HepG2 (cell line): ENCODE results near the gene KARS1. TPM values are rescaled to one million over a fixed set of nuclear protein-coding genes. Genes with fewer than 3 reads are reported as not detected.

ENCODE experiments used
- CEBPB ChIP-seq: IDR thresholded peaks from 2 replicates; pipeline ENCODE4 v1.6.1; 2011; ENCODE audit warnings: low read depth, low read length, improper control_type of control experiment, borderline replicate concordance
- CEBPG ChIP-seq: IDR thresholded peaks from 2 replicates; pipeline ENCODE4 v1.6.1; 2016
- EP300 ChIP-seq, 3 experiments: sonication (generic) in 1 of 3; formaldehyde crosslinking in 1 of 3; IDR thresholded peaks; 2 replicates each; pipeline versions ENCODE4 v1.5.1 to v1.6.1; 2011 to 2020; ENCODE audit warnings: low read depth in 2 of 3, low read length in 2 of 3, borderline replicate concordance in 1 of 3, improper control_type of control experiment in 1 of 3, mild to moderate bottlenecking in 1 of 3, missing genetic modification reagents in 1 of 3, moderate library complexity in 1 of 3
- FOXM1 ChIP-seq: sonication (generic); formaldehyde crosslinking; IDR thresholded peaks from 2 replicates; pipeline ENCODE4 v1.5.0; 2020; ENCODE audit warnings: missing genetic modification reagents
- GATAD2A ChIP-seq: IDR thresholded peaks from 2 replicates; pipeline ENCODE4 v1.6.1; 2016
- NFE2L1 ChIP-seq: sonication (generic); formaldehyde crosslinking; IDR thresholded peaks from 2 replicates; pipeline ENCODE4 v1.4.0; 2020; ENCODE audit warnings: missing genetic modification reagents, mild to moderate bottlenecking, borderline replicate concordance
- SALL1 ChIP-seq: sonication (generic); formaldehyde crosslinking; IDR thresholded peaks from 2 replicates; pipeline ENCODE4 v1.8.0; 2022; ENCODE audit warnings: mild to moderate bottlenecking, missing genetic modification reagents
- SALL2 ChIP-seq: sonication (generic); formaldehyde crosslinking; IDR thresholded peaks from 2 replicates; pipeline ENCODE4 v1.8.1; 2023; ENCODE audit warnings: mild to moderate bottlenecking, missing genetic modification reagents, inconsistent platforms
- TBX3 ChIP-seq: fragments of 450-650 bp; IDR thresholded peaks from 2 replicates; pipeline ENCODE4 v1.6.1; 2017; ENCODE audit warnings: antibody characterized with exemption, mild to moderate bottlenecking, inconsistent platforms, borderline replicate concordance
- ZFY ChIP-seq: sonication (generic); formaldehyde crosslinking; IDR thresholded peaks from 2 replicates; pipeline ENCODE4 v1.4.0; 2020; ENCODE audit warnings: missing genetic modification reagents
- ZMYM4 ChIP-seq: sonication (generic); formaldehyde crosslinking; IDR thresholded peaks from 2 replicates; pipeline ENCODE4 v1.8.1; 2023; ENCODE audit warnings: mild to moderate bottlenecking, missing genetic modification reagents
- ZNF33B ChIP-seq: sonication (generic); formaldehyde crosslinking; IDR thresholded peaks from 2 replicates; pipeline ENCODE4 v1.5.1; 2020; ENCODE audit warnings: mild to moderate bottlenecking, missing genetic modification reagents
- ZNF510 ChIP-seq: sonication (generic); formaldehyde crosslinking; IDR thresholded peaks from 2 replicates; pipeline ENCODE4 v1.4.0; 2020; ENCODE audit warnings: low read depth, mild to moderate bottlenecking, missing genetic modification reagents
- ZNF557 ChIP-seq: sonication (generic); formaldehyde crosslinking; IDR thresholded peaks from 2 replicates; pipeline ENCODE4 v1.4.0; 2020; ENCODE audit warnings: missing genetic modification reagents
- polyA plus RNA-seq, 8 experiments: library from polyadenylated mRNA; depleted of rRNA in 3 of 8; stranded (reverse) in 7 of 8; unstranded in 1 of 8; fragments of >200 nt; fragmentation: Illumina TruSeq in 4 of 8; extraction: Trizol in 4 of 8; gene quantifications; 2 replicates each; pipeline versions ENCODE4 v1.2.1 to v1.2.3, GENCODE V29; 2011 to 2016; ENCODE audit warnings: low read depth in 4 of 8, missing spikeins in 1 of 8, mixed read lengths in 1 of 8; ENCODE audit not compliant: insufficient read depth in 1 of 8
- total RNA-seq, 5 experiments: library from RNA; depleted of rRNA; stranded (reverse); fragments of >200 nt; fragmentation: Illumina TruSeq; extraction: Trizol; gene quantifications; 2 replicates each; pipeline ENCODE4 v1.2.3, GENCODE V29; 2016; ENCODE audit warnings: low read depth in 1 of 5
- TF ChIP-seq, protein P1 (sequence below), 2 experiments: fragments of 450-650 bp in 1 of 2; sonication (generic) in 1 of 2; formaldehyde crosslinking in 1 of 2; IDR thresholded peaks; 2 replicates each; pipeline versions ENCODE4 v1.6.1 to v1.8.0; 2016 to 2022; ENCODE audit warnings: antibody characterized with exemption in 1 of 2, mild to moderate bottlenecking in 1 of 2, missing genetic modification reagents in 1 of 2
- TF ChIP-seq, protein P2 (sequence below): sonication (generic); formaldehyde crosslinking; IDR thresholded peaks from 2 replicates; pipeline ENCODE4 v1.4.0; 2020; ENCODE audit warnings: missing genetic modification reagents, borderline replicate concordance
- TF ChIP-seq, protein P3 (sequence below): sonication (generic); formaldehyde crosslinking; IDR thresholded peaks from 2 replicates; pipeline ENCODE4 v1.4.0; 2020; ENCODE audit warnings: missing genetic modification reagents; ENCODE audit errors: not compliant biosample characterization

Gene KARS1
- total and polyA plus RNA-seq, 2 of the 13 experiments (the other 11 are each of a cell fraction or from before 2014, with no cell fraction given), result 141 to 276 TPM

DNA sequence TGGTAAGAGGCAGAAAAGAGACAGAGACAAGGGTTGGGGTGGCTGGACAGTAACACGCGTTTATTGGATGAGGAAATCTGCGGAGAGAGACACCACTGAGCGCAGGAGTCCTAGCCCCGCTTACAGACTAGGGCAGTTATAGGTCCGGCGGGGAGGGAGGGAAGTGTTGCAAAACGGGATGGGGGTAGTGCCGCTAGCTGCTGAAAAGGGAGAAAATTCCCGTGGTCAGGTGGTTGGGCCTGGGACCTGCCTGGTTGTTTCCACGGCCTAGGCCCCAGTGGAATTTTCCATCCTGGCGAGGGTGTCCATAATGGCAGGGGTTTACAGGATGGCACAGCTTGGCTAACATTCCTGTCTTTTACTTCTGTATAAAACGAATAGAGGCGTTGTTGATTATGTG lies 34.8 kb upstream of the KARS1 start (continued):
- TF ChIP-seq, protein P1, sequence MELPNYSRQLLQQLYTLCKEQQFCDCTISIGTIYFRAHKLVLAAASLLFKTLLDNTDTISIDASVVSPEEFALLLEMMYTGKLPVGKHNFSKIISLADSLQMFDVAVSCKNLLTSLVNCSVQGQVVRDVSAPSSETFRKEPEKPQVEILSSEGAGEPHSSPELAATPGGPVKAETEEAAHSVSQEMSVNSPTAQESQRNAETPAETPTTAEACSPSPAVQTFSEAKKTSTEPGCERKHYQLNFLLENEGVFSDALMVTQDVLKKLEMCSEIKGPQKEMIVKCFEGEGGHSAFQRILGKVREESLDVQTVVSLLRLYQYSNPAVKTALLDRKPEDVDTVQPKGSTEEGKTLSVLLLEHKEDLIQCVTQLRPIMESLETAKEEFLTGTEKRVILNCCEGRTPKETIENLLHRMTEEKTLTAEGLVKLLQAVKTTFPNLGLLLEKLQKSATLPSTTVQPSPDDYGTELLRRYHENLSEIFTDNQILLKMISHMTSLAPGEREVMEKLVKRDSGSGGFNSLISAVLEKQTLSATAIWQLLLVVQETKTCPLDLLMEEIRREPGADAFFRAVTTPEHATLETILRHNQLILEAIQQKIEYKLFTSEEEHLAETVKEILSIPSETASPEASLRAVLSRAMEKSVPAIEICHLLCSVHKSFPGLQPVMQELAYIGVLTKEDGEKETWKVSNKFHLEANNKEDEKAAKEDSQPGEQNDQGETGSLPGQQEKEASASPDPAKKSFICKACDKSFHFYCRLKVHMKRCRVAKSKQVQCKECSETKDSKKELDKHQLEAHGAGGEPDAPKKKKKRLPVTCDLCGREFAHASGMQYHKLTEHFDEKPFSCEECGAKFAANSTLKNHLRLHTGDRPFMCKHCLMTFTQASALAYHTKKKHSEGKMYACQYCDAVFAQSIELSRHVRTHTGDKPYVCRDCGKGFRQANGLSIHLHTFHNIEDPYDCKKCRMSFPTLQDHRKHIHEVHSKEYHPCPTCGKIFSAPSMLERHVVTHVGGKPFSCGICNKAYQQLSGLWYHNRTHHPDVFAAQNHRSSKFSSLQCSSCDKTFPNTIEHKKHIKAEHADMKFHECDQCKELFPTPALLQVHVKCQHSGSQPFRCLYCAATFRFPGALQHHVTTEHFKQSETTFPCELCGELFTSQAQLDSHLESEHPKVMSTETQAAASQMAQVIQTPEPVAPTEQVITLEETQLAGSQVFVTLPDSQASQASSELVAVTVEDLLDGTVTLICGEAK (IDR thresholded peaks at IDR 0.05), result no peak
- TF ChIP-seq, protein P1 (CRISPR knock-in tag; IDR thresholded peaks at IDR 0.05), result no peak
- TF ChIP-seq SALL2 (CRISPR knock-in tag) (no peak), CEBPG (CRISPR knock-in tag) (peak; percentile 56), ZFY (CRISPR knock-in tag) (peak; percentile 74), CEBPB (peak; percentile 53; the same call in 1 of the 2 replicates), SALL1 (CRISPR knock-in tag) (peak; percentile 22; the same call in 1 of the 2 replicates), TBX3 (peak; percentile 42; the same call in 1 of the 2 replicates), FOXM1 (CRISPR knock-in tag) (no peak), ZMYM4 (CRISPR knock-in tag) (peak; percentile 43; the same call in 1 of the 2 replicates), EP300 (IDR thresholded peaks at IDR 0.05; ENCODE audit: low read depth in 2 of 2, low read length in 2 of 2) (peak in 1 of 2 experiments; percentile 65; a peak in 1 of 4 replicates), EP300 (CRISPR knock-in tag; IDR thresholded peaks at IDR 0.05; ENCODE audit: borderline replicate concordance) (no peak), ZNF33B (CRISPR knock-in tag) (no peak), NFE2L1 (CRISPR knock-in tag) (no peak), GATAD2A (CRISPR knock-in tag) (0 out of 2 replicates have a peak, but pooled peaks have one; percentile 21), ZNF510 (no peak), ZNF557 (no peak)
- TF ChIP-seq, protein P2, sequence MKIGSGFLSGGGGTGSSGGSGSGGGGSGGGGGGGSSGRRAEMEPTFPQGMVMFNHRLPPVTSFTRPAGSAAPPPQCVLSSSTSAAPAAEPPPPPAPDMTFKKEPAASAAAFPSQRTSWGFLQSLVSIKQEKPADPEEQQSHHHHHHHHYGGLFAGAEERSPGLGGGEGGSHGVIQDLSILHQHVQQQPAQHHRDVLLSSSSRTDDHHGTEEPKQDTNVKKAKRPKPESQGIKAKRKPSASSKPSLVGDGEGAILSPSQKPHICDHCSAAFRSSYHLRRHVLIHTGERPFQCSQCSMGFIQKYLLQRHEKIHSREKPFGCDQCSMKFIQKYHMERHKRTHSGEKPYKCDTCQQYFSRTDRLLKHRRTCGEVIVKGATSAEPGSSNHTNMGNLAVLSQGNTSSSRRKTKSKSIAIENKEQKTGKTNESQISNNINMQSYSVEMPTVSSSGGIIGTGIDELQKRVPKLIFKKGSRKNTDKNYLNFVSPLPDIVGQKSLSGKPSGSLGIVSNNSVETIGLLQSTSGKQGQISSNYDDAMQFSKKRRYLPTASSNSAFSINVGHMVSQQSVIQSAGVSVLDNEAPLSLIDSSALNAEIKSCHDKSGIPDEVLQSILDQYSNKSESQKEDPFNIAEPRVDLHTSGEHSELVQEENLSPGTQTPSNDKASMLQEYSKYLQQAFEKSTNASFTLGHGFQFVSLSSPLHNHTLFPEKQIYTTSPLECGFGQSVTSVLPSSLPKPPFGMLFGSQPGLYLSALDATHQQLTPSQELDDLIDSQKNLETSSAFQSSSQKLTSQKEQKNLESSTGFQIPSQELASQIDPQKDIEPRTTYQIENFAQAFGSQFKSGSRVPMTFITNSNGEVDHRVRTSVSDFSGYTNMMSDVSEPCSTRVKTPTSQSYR (CRISPR knock-in tag), result peak; percentile 84
- TF ChIP-seq, protein P3, sequence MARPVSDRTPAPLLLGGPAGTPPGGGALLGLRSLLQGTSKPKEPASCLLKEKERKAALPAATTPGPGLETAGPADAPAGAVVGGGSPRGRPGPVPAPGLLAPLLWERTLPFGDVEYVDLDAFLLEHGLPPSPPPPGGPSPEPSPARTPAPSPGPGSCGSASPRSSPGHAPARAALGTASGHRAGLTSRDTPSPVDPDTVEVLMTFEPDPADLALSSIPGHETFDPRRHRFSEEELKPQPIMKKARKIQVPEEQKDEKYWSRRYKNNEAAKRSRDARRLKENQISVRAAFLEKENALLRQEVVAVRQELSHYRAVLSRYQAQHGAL, result no peak
